H7 (cell line): ENCODE measurements around the gene CNOT6. TPM values are rescaled to one million over a fixed set of nuclear protein-coding genes. Genes with fewer than 3 reads are reported as not detected.

Experiments
- DNase-seq: peaks from one replicate; pipeline ENCODE4 v3.0.0; 2012
- H3K27me3 ChIP-seq: 2 replicates; pipeline ENCODE4 v1.6.0; 2011; ENCODE audit warnings: mild to moderate bottlenecking, low read length; ENCODE audit not compliant: control insufficient read depth, insufficient read depth
- H3K36me3 ChIP-seq: replicated peaks from 2 replicates; pipeline ENCODE4 v1.5.1; 2011; ENCODE audit warnings: low read length; ENCODE audit not compliant: control insufficient read depth, insufficient read depth
- H3K4me3 ChIP-seq: 2 replicates; pipeline ENCODE4 v1.5.1; 2011; ENCODE audit warnings: low read depth, mild to moderate bottlenecking, control low read depth, low read length, moderate library complexity; ENCODE audit not compliant: insufficient read depth
- total RNA-seq: library from RNA; depleted of rRNA; stranded (reverse); fragments of >200 nt; shearing (Covaris generic); gene quantifications from 2 replicates; pipeline ENCODE4 v1.2.3, GENCODE V29; 2014

CNOT6 gene
- total RNA-seq, 1 experiment from 2014 or later: 11.2 TPM

DNA sequence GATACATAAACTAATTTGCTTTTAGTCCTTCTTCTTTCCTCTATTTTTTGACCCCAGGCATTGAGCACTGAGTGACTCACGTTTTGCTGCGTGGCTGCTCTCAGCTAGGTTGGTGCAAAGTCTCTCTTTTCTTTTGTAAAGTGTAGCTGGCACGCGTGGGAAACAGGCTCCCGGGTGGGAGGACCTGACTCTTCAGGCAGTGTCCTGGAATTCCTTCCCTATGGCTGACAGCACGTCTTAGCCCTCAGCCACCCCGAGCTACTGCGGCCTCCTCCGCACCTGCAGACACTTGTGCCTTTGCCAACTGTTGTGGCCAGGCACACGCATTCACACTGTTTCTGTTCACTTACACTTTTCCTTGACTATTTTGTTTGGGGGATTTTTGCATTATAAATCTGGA is 98.0 kb downstream of the CNOT6 start:
- H3K27me3 ChIP-seq: peaks cover 26% of the 10 kb centered on the region; the same call in 1 of the 2 replicates

GRCh38 chr5:180593446-180594206 is 99.4 kb downstream of the CNOT6 start:
- peaks cover 26% of the 10 kb centered on the region; the same call in 1 of the 2 replicates for H3K27me3 ChIP-seq
- H3K36me3 ChIP-seq: no peaks in the 10 kb centered on the region
- H3K4me3 ChIP-seq: no peak overlapping the region
- peak; percentile 32 for DNase-seq

More for the DNA sequence above, 98.0 kb downstream of the CNOT6 start:
- Histone ChIP-seq H3K4me3 (no peak overlapping the region), H3K36me3 (no peaks in the 10 kb centered on the region)
- peak; percentile 49 for DNase-seq

GRCh38 chr5:180594311-180595045 is 100.3 kb downstream of the CNOT6 start:
- no peak overlapping the region for H3K4me3 ChIP-seq
- H3K27me3 ChIP-seq: peaks cover 24% of the 10 kb centered on the region; the same call in 1 of the 2 replicates
- no peaks in the 10 kb centered on the region for H3K36me3 ChIP-seq
- peak; percentile 37 for DNase-seq

GRCh38 chr5:180595046-180595379 is 100.8 kb downstream of the CNOT6 start:
- H3K27me3 ChIP-seq: peaks cover 18% of the 10 kb centered on the region; the same call in 1 of the 2 replicates
- H3K36me3 ChIP-seq: no peaks in the 10 kb centered on the region
- no peak overlapping the region for H3K4me3 ChIP-seq
- DNase-seq: no peak

DNA sequence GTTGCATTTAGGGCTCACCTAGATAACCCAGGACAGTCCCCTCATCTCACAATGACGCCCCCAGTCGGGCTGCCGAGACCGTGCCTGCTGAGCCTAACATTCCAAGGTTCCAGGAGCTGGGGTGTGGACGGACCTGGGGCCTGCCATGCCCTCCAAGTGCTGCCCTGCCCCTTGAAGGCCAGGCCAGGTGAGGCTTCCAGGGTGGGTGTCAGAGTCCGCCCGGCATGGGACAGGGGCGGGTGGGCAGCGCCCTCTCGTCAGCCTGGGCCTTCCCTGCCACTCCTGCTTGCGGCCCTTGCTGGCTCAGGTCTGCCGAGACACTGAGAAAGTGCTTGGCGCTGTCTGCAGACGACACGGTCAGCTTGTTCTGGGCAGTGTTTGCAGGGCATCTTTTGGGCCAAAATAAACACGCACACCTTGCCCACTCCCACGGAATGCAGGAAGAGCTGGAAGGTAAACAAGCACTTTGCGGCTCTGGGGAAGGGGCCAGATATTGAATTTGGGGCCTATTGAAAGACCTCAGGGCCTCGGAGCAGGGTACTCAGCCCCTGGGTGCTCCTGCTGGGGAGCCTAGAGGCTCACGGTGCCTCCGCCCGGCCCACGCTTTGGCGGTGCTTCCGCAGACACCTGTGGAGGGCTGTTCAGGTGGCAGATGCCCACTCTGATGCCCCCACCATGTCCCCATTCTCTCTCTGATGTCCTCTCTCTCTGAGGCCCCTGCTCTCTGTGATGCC is 101.4 kb downstream of the CNOT6 start:
- peak; percentile 60 for DNase-seq
- no peak overlapping the region for H3K4me3 ChIP-seq
- no peaks in the 10 kb centered on the region for H3K36me3 ChIP-seq
- H3K27me3 ChIP-seq: peaks cover 13% of the 10 kb centered on the region; the same call in 1 of the 2 replicates

GRCh38 chr5:180596115-180596667 is 102.0 kb downstream of the CNOT6 start:
- peaks cover 7% of the 10 kb centered on the region; the same call in 1 of the 2 replicates for H3K27me3 ChIP-seq
- no peak overlapping the region for H3K4me3 ChIP-seq
- H3K36me3 ChIP-seq: no peaks in the 10 kb centered on the region
- peak; percentile 43 for DNase-seq

GRCh38 chr5:180596668-180597231 is 102.6 kb downstream of the CNOT6 start:
- no peak overlapping the region for H3K4me3 ChIP-seq
- H3K36me3 ChIP-seq: no peaks in the 10 kb centered on the region
- peak; percentile 33 for DNase-seq
- H3K27me3 ChIP-seq: peaks cover 4% of the 10 kb centered on the region; the same call in 1 of the 2 replicates

DNA sequence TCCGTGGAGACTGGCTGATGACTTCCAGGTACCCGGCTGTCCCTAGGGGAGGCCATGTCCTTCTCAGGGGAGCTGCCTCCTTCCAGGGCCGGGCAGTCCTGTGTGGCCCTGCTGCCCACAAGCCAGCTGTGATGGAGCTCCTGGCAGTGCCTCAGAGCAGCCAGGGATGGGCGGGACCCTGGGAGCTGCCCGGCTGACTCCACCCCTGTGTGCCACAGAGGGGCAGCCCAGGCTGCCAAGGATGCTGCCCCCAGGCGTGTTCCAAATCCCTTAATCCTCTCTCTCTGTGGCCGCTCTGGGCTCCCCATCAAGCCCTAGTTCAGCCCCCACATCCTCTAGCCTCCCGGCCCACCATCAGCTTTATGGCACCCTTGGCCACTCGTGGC is 104.1 kb downstream of the CNOT6 start:
- H3K4me3 ChIP-seq: no peak overlapping the region
- peak; percentile 62 for DNase-seq
- H3K27me3 ChIP-seq: no peaks in the 10 kb centered on the region
- no peaks in the 10 kb centered on the region for H3K36me3 ChIP-seq

DNA sequence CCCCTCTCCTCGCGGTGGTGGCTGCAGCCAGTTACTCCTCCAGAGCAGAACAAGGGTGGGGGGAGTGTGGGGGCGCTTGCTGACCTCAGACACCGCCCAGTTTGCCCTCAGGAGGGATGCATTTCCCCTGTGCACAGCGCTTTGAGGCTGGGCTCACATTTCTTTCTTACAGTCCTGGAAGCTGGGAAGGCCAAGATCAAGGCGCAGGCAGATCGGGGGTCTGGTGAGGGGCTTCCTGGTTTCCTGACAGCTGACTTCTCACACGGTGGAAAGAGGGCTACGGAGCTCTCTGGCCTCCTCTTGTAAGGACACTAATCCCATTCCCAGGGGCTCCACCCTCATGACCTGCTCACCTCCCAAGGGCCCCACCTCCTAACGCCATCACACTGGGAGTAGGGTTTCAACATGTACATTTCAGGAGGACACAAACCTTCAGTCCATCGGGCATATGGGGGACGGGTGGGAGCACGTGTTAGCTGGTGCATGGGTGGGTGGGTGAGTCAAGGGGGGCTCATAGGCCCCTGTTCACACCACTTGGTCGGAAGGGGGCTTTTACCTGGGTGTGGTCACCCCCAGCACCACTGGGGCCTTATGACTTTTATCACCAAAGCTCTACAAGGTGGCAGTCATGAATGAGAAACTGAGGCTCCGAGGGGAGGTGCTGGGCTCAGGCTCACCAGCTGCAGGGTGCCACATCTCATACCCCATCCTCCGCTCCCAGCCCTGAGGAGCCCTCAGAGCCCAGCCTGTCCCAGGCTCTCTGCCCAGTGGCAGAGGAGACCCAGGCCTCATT is 104.8 kb downstream of the CNOT6 start:
- H3K27me3 ChIP-seq: no peaks in the 10 kb centered on the region
- DNase-seq: peak; percentile 39
- H3K4me3 ChIP-seq: no peak overlapping the region
- H3K36me3 ChIP-seq: no peaks in the 10 kb centered on the region

DNA sequence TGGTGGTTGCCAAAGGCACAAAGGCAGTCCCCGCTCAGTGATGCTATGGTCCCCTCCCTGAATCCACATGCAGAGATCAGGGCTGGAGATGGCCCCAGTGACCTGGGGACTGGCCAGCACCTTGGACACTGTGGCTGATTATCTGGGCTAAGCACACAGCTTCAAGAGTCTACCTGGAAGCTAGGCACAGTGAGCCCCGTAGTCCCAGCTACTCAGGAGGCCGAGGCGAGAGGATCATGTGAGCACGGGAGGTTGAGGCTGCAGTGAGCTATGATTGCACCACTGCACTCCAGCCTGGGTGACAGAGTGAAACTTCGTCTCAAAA is 105.4 kb downstream of the CNOT6 start:
- H3K36me3 ChIP-seq: no peaks in the 10 kb centered on the region
- no peaks in the 10 kb centered on the region for H3K27me3 ChIP-seq
- no peak overlapping the region for H3K4me3 ChIP-seq
- no peak for DNase-seq

DNA sequence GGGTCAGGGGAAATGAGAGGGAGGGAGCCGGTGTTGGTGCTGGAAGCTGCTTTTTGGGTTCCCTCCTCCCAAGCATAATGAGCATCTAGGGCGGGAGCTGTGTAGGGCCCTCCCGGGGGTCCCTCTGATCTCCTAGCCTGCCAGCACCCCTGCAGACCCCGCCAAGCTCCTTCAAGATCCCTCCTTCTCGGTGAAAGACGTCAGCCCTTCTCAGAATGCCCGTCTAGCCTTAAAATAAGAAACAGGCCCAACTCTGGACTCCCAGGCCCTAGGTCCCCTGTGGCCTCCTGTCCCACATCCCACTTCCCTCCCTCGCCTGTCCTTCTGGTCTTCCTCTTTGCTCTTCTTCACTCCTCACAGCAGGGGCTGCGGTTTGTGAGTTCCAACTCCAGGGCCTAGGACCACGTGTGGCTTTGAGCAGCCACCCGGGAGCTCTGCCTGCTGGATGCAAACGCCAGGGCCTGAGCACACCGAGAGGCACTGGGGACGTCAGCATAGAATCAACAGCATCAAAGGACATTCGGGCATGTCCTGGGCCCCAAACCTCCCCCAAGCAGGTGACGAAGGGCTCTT is 105.9 kb downstream of the CNOT6 start:
- H3K4me3 ChIP-seq: no peak overlapping the region
- H3K27me3 ChIP-seq: no peaks in the 10 kb centered on the region
- DNase-seq: peak; percentile 52
- H3K36me3 ChIP-seq: no peaks in the 10 kb centered on the region

DNA sequence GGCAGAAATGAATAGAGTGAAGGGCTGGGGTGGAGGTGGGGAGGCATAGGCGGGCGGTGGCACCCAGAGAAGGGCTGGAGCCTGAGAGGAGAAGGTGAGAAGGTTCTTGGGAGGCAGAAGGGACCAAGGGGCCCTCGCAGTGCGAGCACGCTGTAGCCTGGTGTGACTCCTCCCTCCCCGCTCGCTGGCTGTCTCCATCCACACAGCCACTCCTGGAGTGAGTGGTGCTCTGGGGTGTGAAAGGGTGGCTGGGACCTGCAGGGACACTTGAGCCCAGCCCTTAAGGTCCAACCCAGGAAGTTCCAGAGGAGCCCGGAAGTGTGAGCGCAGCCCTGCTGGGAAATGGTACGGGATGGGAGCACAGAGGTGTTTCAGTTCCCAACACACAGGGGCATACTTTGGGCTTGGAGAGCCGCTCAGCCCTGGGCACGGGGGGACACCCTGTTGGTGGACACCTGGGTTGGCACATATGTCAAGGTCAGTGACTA is 106.4 kb downstream of the CNOT6 start:
- Histone ChIP-seq H3K36me3 (no peaks in the 10 kb centered on the region), H3K27me3 (no peaks in the 10 kb centered on the region), H3K4me3 (no peak overlapping the region)
- DNase-seq: peak; percentile 51
